Measurements from ENCODE around the gene SMIM36. TPM values are rescaled to one million over a fixed set of nuclear protein-coding genes. Genes with fewer than 3 reads are reported as not detected.
"Not testable (repeated sequence)": the region's sequence is repeated elsewhere in the genome, so short reads cannot be mapped to it uniquely, and the experiment has no call there.

Gene SMIM36
- polyA plus RNA-seq, 3 donors = 0.14 TPM; not detected in 2

- no peak for DNase-seq
These were observed 94.7 kb downstream of the SMIM36 start for GRCh38 chr17:55416470-55417052.

DNA sequence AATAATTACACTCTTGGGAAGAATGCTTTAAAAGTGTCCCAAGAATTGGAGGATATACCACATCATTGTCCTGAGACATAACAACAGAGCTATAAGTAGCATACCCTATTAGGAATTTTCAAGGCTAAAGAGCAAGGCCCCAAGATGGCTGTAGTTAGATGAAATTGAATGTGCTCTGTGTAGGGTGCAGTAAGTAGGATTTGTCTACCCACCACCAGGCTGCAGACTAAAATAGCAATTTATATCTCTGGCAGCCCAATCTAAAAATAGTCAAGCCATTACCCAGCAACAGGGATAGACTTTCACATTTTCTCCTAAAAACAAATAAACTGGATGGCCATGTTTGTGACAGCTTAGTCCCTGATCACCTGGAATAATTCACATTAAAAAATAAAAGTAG, 95.3 kb downstream of the SMIM36 start:
- no peak for DNase-seq

- DNase-seq = no peak
These were observed 96.3 kb downstream of the SMIM36 start for GRCh38 chr17:55414983-55415382.

DNA sequence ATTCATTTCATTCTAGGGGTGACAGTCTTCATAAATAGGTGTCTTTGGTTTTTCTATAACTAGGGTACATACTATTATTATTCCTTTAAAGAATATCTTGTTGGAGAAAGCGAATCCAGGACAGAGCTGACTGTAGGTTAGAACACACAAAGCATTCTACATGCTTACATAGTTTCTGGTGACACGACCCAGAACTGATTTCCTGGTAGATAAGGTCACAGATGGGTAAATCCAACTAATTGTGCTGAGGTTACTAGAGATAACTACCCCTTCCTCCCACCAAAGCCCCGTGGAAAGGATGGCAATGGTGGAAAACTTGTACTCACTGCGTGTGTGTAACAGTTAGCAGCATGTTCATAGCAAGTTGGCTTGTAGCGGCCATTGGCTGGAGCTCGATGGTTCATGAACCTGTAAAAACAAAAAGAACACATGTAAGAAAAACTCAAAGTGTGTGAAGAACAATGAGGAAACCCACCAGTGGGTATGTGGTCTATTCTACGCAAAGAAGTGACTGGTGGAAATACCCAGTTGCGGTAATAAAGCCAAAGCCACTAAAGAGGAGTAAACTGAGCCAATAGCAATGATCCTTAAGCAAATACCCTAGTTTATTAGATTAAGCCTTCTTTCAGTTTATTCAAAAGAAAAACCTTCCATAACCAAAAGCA, 97.3 kb downstream of the SMIM36 start:
- DNase-seq = no peak

DNA sequence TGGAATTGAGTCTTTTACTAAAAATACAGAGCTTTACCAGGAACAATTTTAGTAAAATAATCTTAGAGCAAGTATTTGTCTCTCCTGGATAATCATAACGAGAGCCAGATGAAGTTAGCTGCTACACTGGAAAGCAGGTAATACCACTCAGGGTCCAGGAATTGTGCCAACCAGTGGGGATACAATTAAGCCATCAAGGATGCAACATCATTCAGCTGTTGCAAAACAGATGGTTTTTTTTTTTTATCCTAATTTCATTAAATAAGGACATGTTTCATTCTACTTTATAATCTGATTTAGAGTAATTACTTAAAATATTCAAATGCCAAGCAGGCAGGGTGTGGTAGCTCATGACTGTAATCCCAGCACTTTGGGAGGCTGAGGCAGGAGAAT, 99.8 kb downstream of the SMIM36 start:
- no peak for DNase-seq

DNA sequence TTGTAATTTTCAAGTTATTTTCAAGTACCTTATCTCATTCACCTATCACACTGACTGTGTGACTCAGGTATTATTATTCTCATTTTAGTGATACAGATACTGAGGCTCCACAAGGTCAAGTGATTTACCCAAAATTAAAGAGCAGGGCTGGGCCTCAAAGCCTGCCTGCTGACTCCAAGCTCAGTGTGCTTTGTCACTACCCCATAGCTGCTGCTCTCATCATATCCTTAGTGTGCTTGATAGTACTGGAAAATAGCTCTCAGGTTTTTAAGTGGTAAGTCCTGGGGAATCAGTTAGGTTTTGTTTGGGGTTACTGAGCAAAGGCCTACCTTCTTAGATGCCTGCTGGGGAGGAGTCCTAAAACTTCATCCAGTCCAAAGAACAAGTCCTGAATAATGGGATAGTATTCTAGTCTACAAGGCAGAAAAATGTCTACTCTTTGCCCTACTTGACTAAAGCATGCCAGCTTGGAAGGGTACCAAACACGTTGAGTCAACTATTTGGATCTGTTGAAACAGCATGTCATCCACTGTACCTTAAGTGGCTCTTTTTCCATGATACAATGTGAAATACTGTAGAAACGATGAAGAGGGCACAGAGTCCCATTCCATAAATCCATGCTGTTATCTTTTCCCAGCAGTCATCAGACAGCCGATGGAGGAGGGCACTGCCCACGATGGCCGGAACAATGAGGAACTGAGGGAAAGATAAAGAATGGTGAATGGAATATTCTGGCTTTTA, 100.4 kb downstream of the SMIM36 start:
- DNase-seq = no peak

DNA sequence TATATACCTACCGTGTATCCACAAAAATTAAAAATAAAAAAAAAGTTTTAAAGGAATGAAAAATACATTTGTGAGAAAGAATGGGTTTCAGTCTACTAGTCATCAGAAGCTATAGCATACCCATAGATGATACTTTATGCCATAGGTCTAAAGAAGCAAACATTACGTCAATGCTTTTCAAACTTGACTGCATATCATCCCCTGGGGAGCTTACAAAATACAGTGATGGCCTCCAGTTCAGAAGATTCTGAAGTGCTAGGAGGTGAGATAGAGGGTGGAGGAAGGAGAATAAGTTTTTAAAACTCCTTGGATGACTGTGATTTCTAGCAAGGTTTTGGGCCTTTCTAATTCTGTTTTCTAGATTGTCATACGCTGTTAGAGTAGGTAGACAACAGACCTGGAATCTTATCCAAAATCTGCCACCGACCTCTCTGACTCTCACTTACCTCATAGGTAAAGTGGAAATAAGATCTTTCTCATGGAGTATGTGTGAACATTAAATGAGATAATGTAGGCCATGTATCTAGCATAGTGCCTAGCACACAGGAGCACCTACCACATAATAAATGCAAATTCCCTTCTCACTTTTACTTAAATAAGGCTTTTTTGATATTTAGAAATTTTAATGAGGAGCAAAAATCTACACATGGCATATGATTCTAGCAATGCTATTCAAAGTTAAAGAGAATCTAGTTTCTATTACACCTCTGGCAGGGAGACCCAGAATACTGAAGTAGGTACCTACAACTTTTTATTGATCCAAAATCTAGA, 102.0 kb downstream of the SMIM36 start:
- no peak for DNase-seq

DNA sequence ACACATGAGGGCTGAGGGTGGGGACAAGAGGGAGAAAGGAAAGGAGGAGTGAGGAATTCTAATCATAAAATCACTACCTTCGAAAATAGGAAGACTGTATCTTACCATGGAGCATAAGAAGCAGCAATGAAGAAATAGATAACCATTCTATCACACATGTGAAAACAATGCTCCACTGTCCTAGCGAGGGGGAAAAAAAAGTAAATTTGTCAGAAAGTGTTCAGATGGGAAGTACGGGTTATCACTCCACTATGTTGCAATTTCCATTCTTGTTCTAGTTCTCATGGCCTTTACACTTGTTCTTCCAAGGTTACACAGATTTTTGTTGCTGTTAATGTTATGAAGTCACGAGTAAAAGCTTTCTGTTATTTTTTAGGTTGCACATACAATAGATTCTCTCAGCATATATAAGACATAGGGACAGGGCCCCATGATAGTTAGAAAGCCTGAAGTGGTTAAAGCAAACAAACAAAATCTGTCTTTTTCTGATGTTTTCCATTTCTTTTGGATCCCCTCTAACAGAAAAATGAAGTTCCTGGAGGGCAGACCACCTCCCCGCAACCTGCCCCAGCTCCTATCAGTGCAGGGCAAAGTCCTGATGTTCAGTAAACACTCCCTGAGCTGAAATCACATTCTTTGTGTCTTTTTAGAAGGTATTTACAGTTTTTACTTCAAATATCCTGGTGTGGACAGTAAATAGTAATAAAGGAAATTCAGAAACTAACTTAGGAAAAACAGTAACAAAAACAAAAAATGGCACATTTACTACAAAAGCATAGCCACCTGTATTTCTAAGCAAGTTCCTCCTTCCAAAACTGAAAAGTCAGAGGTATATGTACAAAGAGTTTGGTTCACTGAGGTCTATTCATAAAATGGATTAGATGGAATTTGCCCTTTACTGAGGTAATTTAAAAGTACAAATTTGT, 103.3 kb downstream of the SMIM36 start:
- DNase-seq = no peak

DNA sequence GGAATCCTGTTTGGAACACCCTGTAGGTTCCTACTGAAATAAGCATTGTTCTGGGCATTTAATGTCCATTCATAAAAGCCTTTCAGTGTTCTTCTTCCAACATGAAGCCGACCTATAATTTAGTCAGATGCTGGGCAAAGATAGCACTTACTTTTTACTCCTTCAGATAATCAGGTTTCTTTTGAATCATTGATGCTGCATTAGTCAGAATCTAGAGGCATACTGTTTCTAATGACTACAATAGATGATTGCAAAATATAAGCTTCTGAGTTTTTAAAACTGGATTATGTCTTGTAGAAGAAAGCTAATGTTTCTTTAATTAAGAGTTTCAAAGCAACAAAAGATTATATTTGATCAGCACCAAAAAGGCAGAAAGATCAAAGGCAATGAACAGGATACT, 105.7 kb downstream of the SMIM36 start:
- DNase-seq = no peak

- not testable (repeated sequence) for DNase-seq
These were observed 107.1 kb downstream of the SMIM36 start for GRCh38 chr17:55404197-55404596.

GRCh38 chr17:55402374-55402773, 108.9 kb downstream of the SMIM36 start:
- no peak for DNase-seq

Other genes starting within 250 kb of the SMIM36 start
- 1 to 10 TPM; 2.8 to 7.2 (median 3.5) TPM for gene HLF, start 246.5 kb downstream of the SMIM36 start, polyA plus RNA-seq (ENCODE audit: insufficient read length in 3 of 3)
- gene MMD, start 89.6 kb downstream of the SMIM36 start, polyA plus RNA-seq (ENCODE audit: insufficient read length in 3 of 3) = 10 to 100 TPM; 18.0 to 20.8 (median 18.9) TPM
- 10 to 100 TPM; 23.8 to 57.5 (median 52.3) TPM for gene TMEM100, start 211.4 kb upstream of the SMIM36 start, polyA plus RNA-seq (ENCODE audit: insufficient read length in 3 of 3)
- 10 to 100 TPM; 31.6 to 32.8 (median 31.8) TPM for gene PCTP, start 239.6 kb upstream of the SMIM36 start, polyA plus RNA-seq (ENCODE audit: insufficient read length in 3 of 3)

Data from renal pelvis (tissue), 4 donors.